Left ventricle myocardium inferior (tissue), 1 donor: ENCODE measurements around the gene CFAP97. TPM values are rescaled to one million over a fixed set of nuclear protein-coding genes. Genes with fewer than 3 reads are reported as not detected.
"Not testable (repeated sequence)": the region's sequence is repeated elsewhere in the genome, so short reads cannot be mapped to it uniquely, and the experiment has no call there.

Experiments
- DNase-seq: peaks from one replicate; pipeline ENCODE4 v3.0.0-alpha.2; 2020
- H3K27ac ChIP-seq: fragments of 200-600 bp; replicated peaks from 2 replicates; pipeline ENCODE4 v1.8.0; 2021
- H3K27me3 ChIP-seq: fragments of 200-600 bp; 2 replicates; pipeline ENCODE4 v1.8.0; 2021; ENCODE audit warnings: low read depth
- H3K36me3 ChIP-seq: fragments of 200-600 bp; 2 replicates; pipeline ENCODE4 v1.8.0; 2021
- H3K4me1 ChIP-seq: fragments of 200-600 bp; 2 replicates; pipeline ENCODE4 v1.8.0; 2021
- H3K4me3 ChIP-seq: fragments of 200-600 bp; 2 replicates; pipeline ENCODE4 v1.8.0; 2021; ENCODE audit warnings: mild to moderate bottlenecking, moderate library complexity
- H3K9me3 ChIP-seq: fragments of 200-600 bp; replicated peaks from 2 replicates; pipeline ENCODE4 v1.8.0; 2021
- intact Hi-C: fragments of 100-400 bp; cut with micrococcal nuclease; formaldehyde crosslinking; loops from one replicate; pipeline ENCODE4 v1.11.0; 2022
- total RNA-seq: library from RNA; stranded (reverse); fragmentation: NEBNext Ultra II Directional; extraction: Animal tissue kit (Norgen Biotek cat#: 25700); gene quantifications from one replicate; pipeline ENCODE4 v1.2.1, GENCODE V29; 2021
- TF ChIP-seq, protein P1 (sequence below): fragments of 200-600 bp; IDR thresholded peaks from 2 replicates; pipeline ENCODE4 v1.8.0; 2021; ENCODE audit warnings: antibody characterized with exemption, mild to moderate bottlenecking, borderline replicate concordance
- donor health status: DM: no; HTN: yes; CAD: no; lungs with severe emphysema.

Gene CFAP97
- total RNA-seq, 1 donor from 2014 or later, result 11.7 TPM

DNA sequence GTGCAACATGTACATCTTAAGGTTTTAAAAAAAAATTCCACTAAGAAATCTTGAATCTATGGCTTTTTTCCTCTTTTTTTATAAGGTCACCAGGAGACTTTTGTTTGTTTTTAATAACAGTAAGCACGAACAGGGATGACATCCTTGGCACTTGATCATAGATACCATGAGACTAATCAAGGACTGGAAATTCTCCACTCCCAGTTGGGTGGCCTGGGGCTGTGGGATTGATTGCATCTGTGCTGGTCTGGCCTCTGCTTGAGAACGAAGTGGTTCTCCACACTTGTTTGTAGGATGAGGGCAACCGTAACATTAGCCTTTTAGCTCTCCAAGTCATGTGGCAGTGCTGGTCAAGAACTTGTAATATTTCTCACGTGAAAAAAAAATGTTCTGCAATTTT is 41.0 kb upstream of the CFAP97 start:
- TF ChIP-seq, protein P1, sequence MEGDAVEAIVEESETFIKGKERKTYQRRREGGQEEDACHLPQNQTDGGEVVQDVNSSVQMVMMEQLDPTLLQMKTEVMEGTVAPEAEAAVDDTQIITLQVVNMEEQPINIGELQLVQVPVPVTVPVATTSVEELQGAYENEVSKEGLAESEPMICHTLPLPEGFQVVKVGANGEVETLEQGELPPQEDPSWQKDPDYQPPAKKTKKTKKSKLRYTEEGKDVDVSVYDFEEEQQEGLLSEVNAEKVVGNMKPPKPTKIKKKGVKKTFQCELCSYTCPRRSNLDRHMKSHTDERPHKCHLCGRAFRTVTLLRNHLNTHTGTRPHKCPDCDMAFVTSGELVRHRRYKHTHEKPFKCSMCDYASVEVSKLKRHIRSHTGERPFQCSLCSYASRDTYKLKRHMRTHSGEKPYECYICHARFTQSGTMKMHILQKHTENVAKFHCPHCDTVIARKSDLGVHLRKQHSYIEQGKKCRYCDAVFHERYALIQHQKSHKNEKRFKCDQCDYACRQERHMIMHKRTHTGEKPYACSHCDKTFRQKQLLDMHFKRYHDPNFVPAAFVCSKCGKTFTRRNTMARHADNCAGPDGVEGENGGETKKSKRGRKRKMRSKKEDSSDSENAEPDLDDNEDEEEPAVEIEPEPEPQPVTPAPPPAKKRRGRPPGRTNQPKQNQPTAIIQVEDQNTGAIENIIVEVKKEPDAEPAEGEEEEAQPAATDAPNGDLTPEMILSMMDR, result no peak
- peaks cover 21% of the 10 kb centered on the region for H3K4me1 ChIP-seq
- H3K9me3 ChIP-seq, result no peaks in the 10 kb centered on the region
- no peak for DNase-seq
- no peak overlapping the region for H3K27ac ChIP-seq
- no peaks in the 10 kb centered on the region for H3K27me3 ChIP-seq
- intact Hi-C loops, result no loop called here
- no peak overlapping the region for H3K4me3 ChIP-seq
- H3K36me3 ChIP-seq, result no peaks in the 10 kb centered on the region

DNA sequence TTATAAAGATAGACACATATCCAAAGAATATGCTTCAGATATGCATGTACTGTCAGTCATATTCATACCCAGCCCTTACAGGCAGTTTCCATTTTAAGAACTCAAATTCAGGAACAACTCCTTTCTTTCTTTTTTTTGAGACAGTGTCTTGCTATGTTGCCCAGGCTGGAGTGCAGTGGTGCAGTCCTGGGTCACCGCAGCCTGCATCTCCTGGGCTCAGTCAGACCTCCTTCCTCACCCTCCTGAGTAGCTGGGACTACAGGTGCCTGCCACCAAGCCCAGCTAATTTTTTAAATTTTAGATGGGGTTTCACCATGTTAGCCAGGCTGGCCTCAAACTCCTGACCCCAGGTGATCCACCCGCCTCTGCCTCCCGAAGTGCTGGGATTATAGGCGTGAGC is 40.1 kb upstream of the CFAP97 start:
- no peak overlapping the region for H3K4me3 ChIP-seq
- intact Hi-C loops, result no loop called here
- H3K27me3 ChIP-seq, result no peaks in the 10 kb centered on the region
- no peaks in the 10 kb centered on the region for H3K36me3 ChIP-seq
- H3K27ac ChIP-seq, result no peak overlapping the region
- peaks cover under 1% of the 10 kb centered on the region for H3K9me3 ChIP-seq
- no peak for DNase-seq
- TF ChIP-seq, protein P1, result no peak
- peaks cover 21% of the 10 kb centered on the region for H3K4me1 ChIP-seq

DNA sequence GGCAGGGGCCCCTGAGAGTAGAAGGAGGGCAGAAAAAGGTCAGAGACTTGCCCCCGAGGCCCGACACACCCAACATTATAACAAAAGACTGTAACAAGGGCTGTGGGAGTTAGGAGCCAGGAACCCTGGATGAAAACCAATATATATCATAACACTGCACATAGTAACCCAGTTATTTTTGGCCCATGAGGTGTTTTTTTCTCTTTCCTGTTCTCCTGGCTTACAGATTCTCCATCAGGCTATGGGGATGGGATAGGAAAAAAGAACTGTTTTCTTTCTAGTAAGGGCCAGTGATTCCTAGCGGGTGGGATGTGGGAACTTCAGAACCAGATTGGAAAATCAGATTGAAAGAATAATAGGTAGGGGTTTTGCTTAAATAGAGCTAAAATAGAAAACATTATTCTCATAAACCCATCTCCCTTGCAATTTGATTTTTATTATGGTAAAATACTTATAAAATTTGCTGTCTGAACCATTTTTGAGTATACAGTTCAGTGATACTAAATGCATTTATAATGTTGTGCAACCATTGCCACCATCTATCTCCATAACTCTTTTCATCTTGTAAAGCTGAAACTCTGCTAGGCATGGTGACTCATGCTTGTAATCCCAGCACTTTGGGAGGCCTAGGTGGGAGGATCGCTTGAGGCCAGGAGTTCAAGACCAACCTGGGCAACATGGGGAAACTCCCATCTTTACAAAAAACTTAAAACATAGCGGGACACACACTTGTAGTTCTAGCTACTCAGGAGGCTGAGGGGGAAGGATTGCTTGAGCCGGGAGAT is 39.1 kb upstream of the CFAP97 start:
- H3K9me3 ChIP-seq, result peaks cover 5% of the 10 kb centered on the region
- H3K4me1 ChIP-seq, result peaks cover 21% of the 10 kb centered on the region
- no peak overlapping the region for H3K27ac ChIP-seq
- no peak for DNase-seq
- H3K36me3 ChIP-seq, result no peaks in the 10 kb centered on the region
- H3K27me3 ChIP-seq, result no peaks in the 10 kb centered on the region
- H3K4me3 ChIP-seq, result no peak overlapping the region
- TF ChIP-seq, protein P1, result no peak
- intact Hi-C loops, result no loop called here

DNA sequence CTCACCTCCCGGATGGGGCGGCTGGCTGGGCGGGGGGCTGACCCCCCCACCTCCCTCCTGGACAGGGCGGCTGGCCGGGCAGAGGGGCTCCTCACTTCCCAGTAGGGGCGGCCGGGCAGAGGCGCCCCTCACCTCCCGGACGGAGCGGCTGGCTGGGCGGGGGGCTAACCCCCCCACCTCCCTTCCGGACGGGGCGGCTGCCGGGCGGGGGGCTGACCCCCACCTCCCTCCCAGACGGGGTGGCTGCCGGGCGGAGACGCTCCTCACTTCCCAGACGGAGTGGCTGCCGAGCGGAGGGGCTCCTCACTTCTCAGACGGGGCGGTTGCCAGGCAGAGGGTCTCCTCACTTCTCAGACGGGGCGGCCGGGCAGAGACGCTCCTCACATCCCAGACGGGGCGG is 36.7 kb upstream of the CFAP97 start:
- H3K4me3 ChIP-seq, H3K27ac ChIP-seq, H3K9me3 ChIP-seq, H3K36me3 ChIP-seq, H3K27me3 ChIP-seq, intact Hi-C loops, DNase-seq: not testable (repeated sequence)
- peaks cover 41% of the 10 kb centered on the region for H3K4me1 ChIP-seq

DNA sequence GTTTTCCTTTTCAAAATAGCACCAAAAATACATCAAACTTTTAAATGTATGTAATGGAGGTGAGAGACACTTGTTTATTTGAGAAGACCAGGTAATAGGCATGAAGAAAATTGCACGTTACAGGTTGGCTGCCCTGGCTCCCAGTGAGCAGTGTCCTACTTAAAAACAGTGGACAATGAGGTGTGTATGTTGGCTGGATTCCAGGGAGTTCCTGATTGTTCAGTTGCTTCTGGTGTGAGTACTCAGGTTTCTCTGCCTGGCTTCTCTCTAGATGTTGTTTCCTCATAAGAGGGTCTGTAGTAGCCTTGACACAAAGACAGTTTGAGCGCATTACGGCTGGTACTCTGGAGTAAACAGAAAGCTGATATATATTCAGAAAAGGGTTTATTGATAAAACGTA is 35.0 kb upstream of the CFAP97 start:
- no peak overlapping the region for H3K4me3 ChIP-seq
- H3K27me3 ChIP-seq, result no peaks in the 10 kb centered on the region
- H3K9me3 ChIP-seq, result peaks cover 5% of the 10 kb centered on the region
- TF ChIP-seq, protein P1, result no peak
- peaks cover 34% of the 10 kb centered on the region for H3K4me1 ChIP-seq
- H3K36me3 ChIP-seq, result no peaks in the 10 kb centered on the region
- intact Hi-C loops, result no loop called here
- no peak for DNase-seq
- no peak overlapping the region for H3K27ac ChIP-seq

DNA sequence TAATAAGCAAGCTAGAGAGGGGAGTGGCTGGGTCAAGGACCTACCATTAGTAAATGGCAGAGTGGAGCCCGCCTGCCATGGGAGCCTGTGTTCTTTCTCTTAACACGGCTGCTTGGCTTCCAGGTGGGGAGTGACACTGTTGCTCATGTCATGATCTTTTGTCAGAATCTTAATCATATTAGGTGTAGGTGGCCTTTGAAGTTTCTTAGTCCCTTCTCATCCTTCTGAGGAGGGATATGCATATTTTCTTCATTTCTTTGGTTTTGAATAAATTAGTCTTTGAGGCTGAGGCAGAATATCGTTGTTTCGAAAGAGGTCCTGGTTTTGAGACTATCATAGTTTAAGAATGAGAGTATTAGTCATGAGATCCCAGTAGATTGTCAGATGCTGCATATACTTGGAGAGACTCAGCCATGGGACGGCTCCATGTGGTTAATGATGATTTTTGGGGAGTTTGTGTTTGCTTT is 34.4 kb upstream of the CFAP97 start:
- TF ChIP-seq, protein P1, result no peak
- Histone ChIP-seq H3K27me3 (no peaks in the 10 kb centered on the region), H3K4me1 (peaks cover 34% of the 10 kb centered on the region), H3K36me3 (no peaks in the 10 kb centered on the region), H3K4me3 (no peak overlapping the region), H3K9me3 (peaks cover 5% of the 10 kb centered on the region), H3K27ac (no peak overlapping the region)
- intact Hi-C loops, result no loop called here
- DNase-seq, result no peak
